ENCODE results near the gene ANP32A. TPM values are rescaled to one million over a fixed set of nuclear protein-coding genes. Genes with fewer than 3 reads are reported as not detected.
A peak's percentile ranks its signal among the peaks of the same experiment; 100 is the strongest.

Gene ANP32A
- total RNA-seq, 1 experiment from 2014 or later: 220 TPM

- CTCF ChIA-PET: no interaction called here
Measured at GRCh38 chr15:68821190-68821840, 620 bp upstream of the ANP32A start.

More at GRCh38 chr15:68821190-68821840, 620 bp upstream of the ANP32A start:
- Histone ChIP-seq H4K20me1 (ENCODE audit: insufficient read depth) (no peaks in the 10 kb centered on the region), H2AFZ (ENCODE audit: low read depth, low read length, poor library complexity, severe bottlenecking) (no peak overlapping the region), H3K9me2 (ENCODE audit: insufficient read depth) (no peaks in the 10 kb centered on the region), H3K36me3 (ENCODE audit: control insufficient read depth in 1 of 2, insufficient read depth in 2 of 2, low read length in 2 of 2) (no peaks in the 10 kb centered on the region), H3K9ac (ENCODE audit: low read length) (peak overlapping the region; percentile 91), H3K4me2 (ENCODE audit: low read length) (peak overlapping the region; percentile 96), H3K79me2 (ENCODE audit: insufficient read depth, low read length) (peaks cover 60% of the 10 kb centered on the region), H3K9me3 (ENCODE audit: control insufficient read depth in 1 of 2, insufficient read depth in 1 of 2, low read depth in 1 of 2, low read length in 2 of 2) (no peaks in the 10 kb centered on the region), H3K4me3 (replicated peaks in 1 of 2; ENCODE audit: low read depth in 1 of 2, low read length in 2 of 2) (peak overlapping the region; percentile 72 to 82), H3K27ac (ENCODE audit: low read depth, low read length) (peak overlapping the region; percentile 96), H3K27me3 (ENCODE audit: insufficient read depth, low read length) (no peaks in the 10 kb centered on the region), H3K4me1 (ENCODE audit: control insufficient read depth in 1 of 2, insufficient read depth in 2 of 2, low read length in 2 of 2) (peaks cover 8 to 24% of the 10 kb centered on the region in 2 experiments)
- TF ChIP-seq, protein P1, sequence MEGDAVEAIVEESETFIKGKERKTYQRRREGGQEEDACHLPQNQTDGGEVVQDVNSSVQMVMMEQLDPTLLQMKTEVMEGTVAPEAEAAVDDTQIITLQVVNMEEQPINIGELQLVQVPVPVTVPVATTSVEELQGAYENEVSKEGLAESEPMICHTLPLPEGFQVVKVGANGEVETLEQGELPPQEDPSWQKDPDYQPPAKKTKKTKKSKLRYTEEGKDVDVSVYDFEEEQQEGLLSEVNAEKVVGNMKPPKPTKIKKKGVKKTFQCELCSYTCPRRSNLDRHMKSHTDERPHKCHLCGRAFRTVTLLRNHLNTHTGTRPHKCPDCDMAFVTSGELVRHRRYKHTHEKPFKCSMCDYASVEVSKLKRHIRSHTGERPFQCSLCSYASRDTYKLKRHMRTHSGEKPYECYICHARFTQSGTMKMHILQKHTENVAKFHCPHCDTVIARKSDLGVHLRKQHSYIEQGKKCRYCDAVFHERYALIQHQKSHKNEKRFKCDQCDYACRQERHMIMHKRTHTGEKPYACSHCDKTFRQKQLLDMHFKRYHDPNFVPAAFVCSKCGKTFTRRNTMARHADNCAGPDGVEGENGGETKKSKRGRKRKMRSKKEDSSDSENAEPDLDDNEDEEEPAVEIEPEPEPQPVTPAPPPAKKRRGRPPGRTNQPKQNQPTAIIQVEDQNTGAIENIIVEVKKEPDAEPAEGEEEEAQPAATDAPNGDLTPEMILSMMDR (IDR thresholded peaks at IDR 0.05 in 2 of 3, conservative IDR thresholded peaks at IDR 0.05 in 1 of 3; ENCODE audit: borderline replicate concordance in 1 of 3, insufficient read depth in 1 of 3, low read depth in 2 of 3, low read length in 2 of 3): no peak
- TF ChIP-seq RAD21 (IDR thresholded peaks at IDR 0.05; ENCODE audit: low read depth) (no peak), TCF7L2 (IDR thresholded peaks at IDR 0.05; ENCODE audit: borderline replicate concordance, extremely low read depth, insufficient read depth, insufficient read length) (peak; percentile 52), ATF3 (IDR thresholded peaks at IDR 0.05) (no peak), MAX (IDR thresholded peaks at IDR 0.05) (no peak)
- ChIA-PET RAD21 (ENCODE audit: low non-redundant PET in 1 of 2, low total read pairs in 2 of 2, uncharacterized antibody in 2 of 2, unreplicated experiment in 2 of 2) (interaction anchor here in 1 of 2 experiments (0.9 kb wide), 1 partner anchor 333 kb away, joined by 4 read pairs; no protein-coding TSS in a partner anchor), POLR2A (no interaction called here)
- intact Hi-C loops (cut with micrococcal nuclease): no loop called here
- no TSS peak for BruUV-seq (replicated peaks)
- DNase-seq (ENCODE audit: low read depth, low spot score) (no peak), ATAC-seq (peak; percentile 18)
